HEK293 (cell line): ENCODE data around the gene EMC6.

Experiments used
- CTCF ChIA-PET: fragments of 350-600 bp; formaldehyde crosslinking; extraction: SDS; loops from one replicate; lab custom pipeline; 2021; ENCODE audit warnings: antibody characterized with exemption; lab: Yijun Ruan, JAX
- POLR2A ChIA-PET: fragments of 300-600 bp; formaldehyde crosslinking; extraction: SDS; loops from one replicate; lab custom pipeline; 2020; ENCODE audit warnings: antibody characterized with exemption, inconsistent platforms; lab: Yijun Ruan, JAX
- H3K27ac ChIP-seq: fragments of 200-500 bp; sonication (Bioruptor generic); 2 replicates; pipeline ENCODE4 v1.5.1; 2014; ENCODE audit warnings: low read depth, low read length, control low read depth, inconsistent platforms; ENCODE audit errors: extremely low read depth
- H3K36me3 ChIP-seq, 2 experiments: fragments of 200-500 bp in 1 of 2; sonication (Bioruptor generic) in 1 of 2; 1 replicate in 1 of 2; 2 replicates in 1 of 2; pipeline ENCODE4 v1.5.1; 2014 to 2017; ENCODE audit warnings: inconsistent platforms in 2 of 2, low read length in 2 of 2; ENCODE audit not compliant: control insufficient read depth in 2 of 2, insufficient read depth in 1 of 2
- H3K4me1 ChIP-seq: fragments of 200-500 bp; sonication (Bioruptor generic); 2 replicates; pipeline ENCODE4 v1.5.1; 2014; ENCODE audit warnings: mild to moderate bottlenecking, low read length, inconsistent platforms; ENCODE audit not compliant: control insufficient read depth, insufficient read depth
- H3K4me3 ChIP-seq: 2 replicates; pipeline ENCODE4 v1.5.1; 2011; ENCODE audit warnings: low read depth, mild to moderate bottlenecking, control low read depth, low read length, moderate library complexity
- H3K9me3 ChIP-seq: fragments of 200-500 bp; sonication (Bioruptor generic); 2 replicates; pipeline ENCODE4 v1.5.1; 2014; ENCODE audit warnings: low read depth, low read length, inconsistent platforms; ENCODE audit not compliant: control insufficient read depth, insufficient read depth
- GLIS2 ChIP-seq: fragments of 450-650 bp; formaldehyde crosslinking; IDR thresholded peaks from 2 replicates; pipeline ENCODE4 v1.5.1; 2016; ENCODE audit warnings: missing biosample characterization, missing genetic modification characterization
- INSM2 ChIP-seq: fragments of 450-650 bp; formaldehyde crosslinking; IDR thresholded peaks from 2 replicates; pipeline ENCODE4 v1.5.1; 2016; ENCODE audit warnings: missing biosample characterization, missing genetic modification characterization
- KLF1 ChIP-seq: fragments of 450-650 bp; formaldehyde crosslinking; IDR thresholded peaks from 2 replicates; pipeline ENCODE4 v1.5.1; 2016; ENCODE audit warnings: missing biosample characterization, missing genetic modification characterization
- KLF17 ChIP-seq: fragments of 450-650 bp; formaldehyde crosslinking; IDR thresholded peaks from 2 replicates; pipeline ENCODE4 v1.5.1; 2016; ENCODE audit warnings: missing biosample characterization, missing genetic modification characterization
- KLF8 ChIP-seq: fragments of 450-650 bp; formaldehyde crosslinking; IDR thresholded peaks from 2 replicates; pipeline ENCODE4 v1.5.1; 2016; ENCODE audit warnings: missing biosample characterization, missing genetic modification characterization
- MZF1 ChIP-seq: fragments of 450-650 bp; formaldehyde crosslinking; IDR thresholded peaks from 2 replicates; pipeline ENCODE4 v1.5.1; 2017; ENCODE audit warnings: missing biosample characterization, missing genetic modification characterization, borderline replicate concordance
- PRDM6 ChIP-seq: fragments of 450-650 bp; formaldehyde crosslinking; IDR thresholded peaks from 2 replicates; pipeline ENCODE4 v1.5.1; 2017; ENCODE audit warnings: missing biosample characterization, missing genetic modification characterization
- REPIN1 ChIP-seq: fragments of 450-650 bp; formaldehyde crosslinking; IDR thresholded peaks from 2 replicates; pipeline ENCODE4 v1.5.1; 2017; ENCODE audit warnings: missing biosample characterization, missing genetic modification characterization, low read depth
- TCF7L2 ChIP-seq: IDR thresholded peaks from 2 replicates; pipeline ENCODE4 v1.6.1; 2011; ENCODE audit warnings: low read depth, mild to moderate bottlenecking, inconsistent platforms, low read length, moderate library complexity, borderline replicate concordance
- WT1 ChIP-seq: fragments of 450-650 bp; formaldehyde crosslinking; IDR thresholded peaks from 2 replicates; pipeline ENCODE4 v1.5.1; 2016; ENCODE audit warnings: missing biosample characterization, missing genetic modification characterization
- ZBTB17 ChIP-seq: fragments of 450-650 bp; formaldehyde crosslinking; IDR thresholded peaks from 2 replicates; pipeline ENCODE4 v1.5.1; 2016; ENCODE audit warnings: missing biosample characterization, missing genetic modification characterization
- ZNF133 ChIP-seq: fragments of 450-650 bp; formaldehyde crosslinking; IDR thresholded peaks from 2 replicates; pipeline ENCODE4 v1.5.1; 2016; ENCODE audit warnings: missing biosample characterization, missing genetic modification characterization
- ZNF362 ChIP-seq: fragments of 450-650 bp; formaldehyde crosslinking; IDR thresholded peaks from 2 replicates; pipeline ENCODE4 v1.5.1; 2016; ENCODE audit warnings: missing biosample characterization, missing genetic modification characterization
- ZNF366 ChIP-seq: fragments of 450-650 bp; formaldehyde crosslinking; conservative IDR thresholded peaks from 2 replicates; pipeline ENCODE4 v1.5.1; 2016; ENCODE audit warnings: missing biosample characterization, missing genetic modification characterization
- ZNF510 ChIP-seq: fragments of 450-650 bp; formaldehyde crosslinking; IDR thresholded peaks from 2 replicates; pipeline ENCODE4 v1.5.1; 2018; ENCODE audit warnings: mild to moderate bottlenecking, missing genetic modification characterization, missing biosample characterization; ENCODE audit not compliant: insufficient replicate concordance
- ZNF600 ChIP-seq: fragments of 450-650 bp; formaldehyde crosslinking; IDR thresholded peaks from 2 replicates; pipeline ENCODE4 v1.5.1; 2016; ENCODE audit warnings: missing biosample characterization, missing genetic modification characterization
- ZSCAN4 ChIP-seq: fragments of 450-650 bp; formaldehyde crosslinking; IDR thresholded peaks from 2 replicates; pipeline ENCODE4 v1.5.1; 2017; ENCODE audit warnings: missing biosample characterization, missing genetic modification characterization
- TF ChIP-seq, protein P1 (sequence below): fragments of 450-650 bp; formaldehyde crosslinking; IDR thresholded peaks from 2 replicates; pipeline ENCODE4 v1.5.1; 2016; ENCODE audit warnings: missing biosample characterization, missing genetic modification characterization, borderline replicate concordance

EMC6 gene

DNA sequence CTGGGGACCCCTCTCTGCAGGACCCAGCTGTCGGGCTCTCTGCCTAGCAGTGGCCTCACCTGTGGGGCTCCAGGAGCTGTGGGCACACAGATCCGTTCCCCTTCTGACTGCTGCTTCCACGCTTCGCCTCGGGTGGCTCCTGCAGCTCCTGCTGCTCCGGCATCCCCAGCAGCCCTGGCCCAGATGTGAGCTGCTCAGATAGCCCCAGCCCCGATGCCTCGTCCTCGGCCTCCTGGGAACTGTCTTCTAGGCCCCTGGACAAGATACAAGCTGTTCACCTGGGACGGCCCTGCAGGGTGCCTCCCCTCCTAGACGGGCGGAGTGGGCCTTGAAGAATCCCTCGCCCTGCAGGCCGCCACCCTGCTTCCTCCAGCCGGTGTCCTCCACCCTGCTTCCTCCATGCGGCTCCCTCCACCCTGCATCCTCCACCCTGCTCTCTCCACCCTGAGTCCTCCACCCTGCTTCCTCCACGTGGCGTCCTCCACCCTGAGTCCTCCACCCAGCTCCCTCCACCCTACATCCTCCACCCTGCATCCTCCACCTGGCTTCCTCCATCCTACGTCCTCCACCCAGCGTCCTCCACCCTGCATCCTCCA, 11.0 kb downstream of the EMC6 start:
- CTCF ChIA-PET = interaction anchor here (0.6 to 1.0 kb wide), 2 partner anchors 9 to 143 kb away, joined by 3 read pairs; no protein-coding TSS in a partner anchor
- POLR2A ChIA-PET = interaction anchor here (1.6 kb wide), 1 partner anchor 11 kb away, joined by 4 read pairs; the partner anchor contains the start of gene EMC6
- TF ChIP-seq TCF7L2 (no peak), KLF17 (tag by site-specific recombination) (peak; percentile 75; the same call in 1 of the 2 replicates), ZNF362 (no peak), ZBTB17 (tag by site-specific recombination) (peak; percentile 41; the same call in 1 of the 2 replicates), ZNF600 (tag by site-specific recombination) (peak; percentile 53; the same call in 1 of the 2 replicates), KLF8 (tag by site-specific recombination) (0 out of 2 replicates have a peak, but pooled peaks have one; percentile 34), GLIS2 (peak; percentile 31; the same call in 1 of the 2 replicates), ZNF510 (tag by site-specific recombination) (no peak), KLF1 (tag by site-specific recombination) (peak; percentile 100)
- TF ChIP-seq, protein P1, sequence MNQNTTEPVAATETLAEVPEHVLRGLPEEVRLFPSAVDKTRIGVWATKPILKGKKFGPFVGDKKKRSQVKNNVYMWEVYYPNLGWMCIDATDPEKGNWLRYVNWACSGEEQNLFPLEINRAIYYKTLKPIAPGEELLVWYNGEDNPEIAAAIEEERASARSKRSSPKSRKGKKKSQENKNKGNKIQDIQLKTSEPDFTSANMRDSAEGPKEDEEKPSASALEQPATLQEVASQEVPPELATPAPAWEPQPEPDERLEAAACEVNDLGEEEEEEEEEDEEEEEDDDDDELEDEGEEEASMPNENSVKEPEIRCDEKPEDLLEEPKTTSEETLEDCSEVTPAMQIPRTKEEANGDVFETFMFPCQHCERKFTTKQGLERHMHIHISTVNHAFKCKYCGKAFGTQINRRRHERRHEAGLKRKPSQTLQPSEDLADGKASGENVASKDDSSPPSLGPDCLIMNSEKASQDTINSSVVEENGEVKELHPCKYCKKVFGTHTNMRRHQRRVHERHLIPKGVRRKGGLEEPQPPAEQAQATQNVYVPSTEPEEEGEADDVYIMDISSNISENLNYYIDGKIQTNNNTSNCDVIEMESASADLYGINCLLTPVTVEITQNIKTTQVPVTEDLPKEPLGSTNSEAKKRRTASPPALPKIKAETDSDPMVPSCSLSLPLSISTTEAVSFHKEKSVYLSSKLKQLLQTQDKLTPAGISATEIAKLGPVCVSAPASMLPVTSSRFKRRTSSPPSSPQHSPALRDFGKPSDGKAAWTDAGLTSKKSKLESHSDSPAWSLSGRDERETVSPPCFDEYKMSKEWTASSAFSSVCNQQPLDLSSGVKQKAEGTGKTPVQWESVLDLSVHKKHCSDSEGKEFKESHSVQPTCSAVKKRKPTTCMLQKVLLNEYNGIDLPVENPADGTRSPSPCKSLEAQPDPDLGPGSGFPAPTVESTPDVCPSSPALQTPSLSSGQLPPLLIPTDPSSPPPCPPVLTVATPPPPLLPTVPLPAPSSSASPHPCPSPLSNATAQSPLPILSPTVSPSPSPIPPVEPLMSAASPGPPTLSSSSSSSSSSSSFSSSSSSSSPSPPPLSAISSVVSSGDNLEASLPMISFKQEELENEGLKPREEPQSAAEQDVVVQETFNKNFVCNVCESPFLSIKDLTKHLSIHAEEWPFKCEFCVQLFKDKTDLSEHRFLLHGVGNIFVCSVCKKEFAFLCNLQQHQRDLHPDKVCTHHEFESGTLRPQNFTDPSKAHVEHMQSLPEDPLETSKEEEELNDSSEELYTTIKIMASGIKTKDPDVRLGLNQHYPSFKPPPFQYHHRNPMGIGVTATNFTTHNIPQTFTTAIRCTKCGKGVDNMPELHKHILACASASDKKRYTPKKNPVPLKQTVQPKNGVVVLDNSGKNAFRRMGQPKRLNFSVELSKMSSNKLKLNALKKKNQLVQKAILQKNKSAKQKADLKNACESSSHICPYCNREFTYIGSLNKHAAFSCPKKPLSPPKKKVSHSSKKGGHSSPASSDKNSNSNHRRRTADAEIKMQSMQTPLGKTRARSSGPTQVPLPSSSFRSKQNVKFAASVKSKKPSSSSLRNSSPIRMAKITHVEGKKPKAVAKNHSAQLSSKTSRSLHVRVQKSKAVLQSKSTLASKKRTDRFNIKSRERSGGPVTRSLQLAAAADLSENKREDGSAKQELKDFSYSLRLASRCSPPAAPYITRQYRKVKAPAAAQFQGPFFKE = no peak

DNA sequence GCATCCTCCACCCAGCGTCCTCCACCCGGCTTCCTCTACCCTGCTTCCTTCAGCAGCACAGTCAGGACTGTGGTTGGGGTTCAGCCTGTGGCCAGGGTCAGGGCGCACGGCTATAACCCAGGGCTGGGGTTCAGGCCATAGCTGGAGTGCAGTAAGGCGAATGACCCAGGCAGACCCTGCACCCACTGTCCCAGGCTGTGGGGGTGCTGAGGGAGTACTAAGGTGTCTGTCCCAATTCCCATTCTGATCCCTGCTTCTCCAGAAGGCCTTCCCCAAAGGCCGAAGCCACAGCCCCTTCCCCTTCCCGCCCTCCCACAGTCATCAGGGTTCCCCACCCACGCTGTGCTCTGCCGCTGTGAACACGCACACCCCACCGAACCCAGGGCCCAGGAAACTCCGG, 12.4 kb downstream of the EMC6 start:
- TF ChIP-seq KLF8 (tag by site-specific recombination) (no peak), ZNF366 (tag by site-specific recombination) (no peak), WT1 (no peak), PRDM6 (tag by site-specific recombination) (no peak), MZF1 (tag by site-specific recombination) (no peak), ZNF133 (tag by site-specific recombination) (no peak), REPIN1 (no peak), INSM2 (tag by site-specific recombination) (no peak), ZSCAN4 (tag by site-specific recombination) (no peak)
- TF ChIP-seq, all 188 proteins: peak for 0
- Histone ChIP-seq H3K27ac (no peak overlapping the region), H3K4me3 (no peak overlapping the region), H3K4me1 (no peaks in the 10 kb centered on the region), H3K36me3 (no peaks in the 10 kb centered on the region), H3K9me3 (no peaks in the 10 kb centered on the region)
- ChIA-PET POLR2A (no interaction called here), CTCF (interaction anchor here (0.5 kb wide), 1 partner anchor 943 kb away, joined by 5 read pairs; no protein-coding TSS in a partner anchor)

More for the DNA sequence above, 11.0 kb downstream of the EMC6 start:
- Histone ChIP-seq H3K4me3 (no peak overlapping the region), H3K36me3 (no peaks in the 10 kb centered on the region), H3K4me1 (no peaks in the 10 kb centered on the region), H3K27ac (no peak overlapping the region), H3K9me3 (no peaks in the 10 kb centered on the region)
